ENCODE measurements around the gene CD46. TPM values are rescaled to one million over a fixed set of nuclear protein-coding genes. Genes with fewer than 3 reads are reported as not detected.

The CD46 gene
- 100 to 1,000 TPM; 262 to 391 (median 286) TPM for total RNA-seq

DNA sequence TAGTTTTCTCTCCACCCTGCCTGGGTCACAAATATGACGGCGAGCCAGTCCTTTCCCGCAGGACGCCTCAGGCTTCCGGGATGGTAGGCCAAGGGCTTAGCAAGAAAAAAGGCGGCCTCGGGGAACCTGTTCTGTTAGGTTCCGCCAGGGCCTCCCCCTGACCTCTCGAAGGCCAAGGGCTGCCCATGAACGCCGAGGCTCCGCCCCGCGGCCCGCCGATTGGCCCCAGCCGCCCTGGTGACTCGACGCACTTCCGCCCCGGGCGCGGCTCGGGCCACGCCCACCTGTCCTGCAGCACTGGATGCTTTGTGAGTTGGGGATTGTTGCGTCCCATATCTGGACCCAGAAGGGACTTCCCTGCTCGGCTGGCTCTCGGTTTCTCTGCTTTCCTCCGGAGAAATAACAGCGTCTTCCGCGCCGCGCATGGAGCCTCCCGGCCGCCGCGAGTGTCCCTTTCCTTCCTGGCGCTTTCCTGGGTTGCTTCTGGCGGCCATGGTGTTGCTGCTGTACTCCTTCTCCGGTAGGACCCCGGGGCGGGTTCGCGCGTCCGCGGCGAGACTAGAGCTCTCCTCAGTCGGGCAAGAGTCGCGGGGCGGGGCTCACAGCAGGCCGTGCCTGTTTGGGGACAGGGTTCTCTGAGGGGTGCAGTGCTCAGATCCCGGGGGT lies at the start of gene CD46:
Gene CD46, plus strand, starts transcription at position 265 of the 666 bp plus-strand sequence. Its CDS starts 159 bp downstream, at position 424.
- no peak for TF ChIP-seq CTCF (IDR thresholded peaks at IDR 0.05; ENCODE audit: low read depth)

DNA sequence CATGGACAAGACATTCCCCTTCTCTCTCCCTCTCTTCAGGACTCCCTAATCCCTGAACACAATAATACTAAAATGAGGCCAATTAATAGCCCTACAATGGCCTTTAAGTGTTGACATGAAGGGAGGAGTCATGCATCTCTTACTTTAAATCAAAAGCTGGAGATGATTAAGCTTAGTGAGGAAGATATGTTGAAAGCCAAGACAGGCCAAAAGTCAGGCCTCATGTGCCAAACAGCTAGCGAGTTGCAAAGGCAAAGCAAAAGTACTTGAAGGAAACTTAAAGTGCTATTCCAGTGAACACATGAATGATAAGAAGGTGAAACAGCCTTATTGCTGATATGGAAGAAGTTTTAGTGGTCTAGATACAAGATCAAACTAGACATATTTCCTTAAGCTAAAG lies 49.5 kb upstream of the CD46 start:
- no peak for TF ChIP-seq CTCF (IDR thresholded peaks at IDR 0.05; ENCODE audit: low read depth)

GRCh38 chr1:207703712-207704111 lies 48.1 kb upstream of the CD46 start:
- TF ChIP-seq CTCF (IDR thresholded peaks at IDR 0.05; ENCODE audit: low read depth): no peak

GRCh38 chr1:207711285-207711684 lies 40.6 kb upstream of the CD46 start:
- no peak for TF ChIP-seq CTCF (IDR thresholded peaks at IDR 0.05; ENCODE audit: low read depth)

- TF ChIP-seq CTCF (IDR thresholded peaks at IDR 0.05; ENCODE audit: low read depth): no peak
Observed at GRCh38 chr1:207713529-207713928, 38.3 kb upstream of the CD46 start.

DNA sequence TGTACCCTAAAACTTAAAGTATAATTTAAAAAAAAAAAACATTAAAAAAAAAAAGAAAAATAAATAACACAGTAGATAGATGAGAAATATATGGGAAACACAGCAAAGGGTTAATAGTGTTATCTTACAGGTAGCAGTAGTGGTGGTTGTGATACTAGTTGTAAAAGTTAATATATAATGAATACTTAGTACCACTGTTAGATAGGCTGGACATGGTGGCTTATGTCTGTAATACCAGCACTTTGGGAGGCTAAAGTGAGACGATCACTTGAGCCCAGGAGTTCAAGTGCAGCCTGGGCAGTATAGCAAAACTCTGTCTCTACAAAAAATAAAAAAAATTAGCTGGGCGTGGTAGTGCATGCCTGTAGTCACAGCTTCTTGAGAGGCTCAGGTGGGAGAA lies 32.6 kb upstream of the CD46 start:
- no peak for TF ChIP-seq CTCF (IDR thresholded peaks at IDR 0.05; ENCODE audit: low read depth)

DNA sequence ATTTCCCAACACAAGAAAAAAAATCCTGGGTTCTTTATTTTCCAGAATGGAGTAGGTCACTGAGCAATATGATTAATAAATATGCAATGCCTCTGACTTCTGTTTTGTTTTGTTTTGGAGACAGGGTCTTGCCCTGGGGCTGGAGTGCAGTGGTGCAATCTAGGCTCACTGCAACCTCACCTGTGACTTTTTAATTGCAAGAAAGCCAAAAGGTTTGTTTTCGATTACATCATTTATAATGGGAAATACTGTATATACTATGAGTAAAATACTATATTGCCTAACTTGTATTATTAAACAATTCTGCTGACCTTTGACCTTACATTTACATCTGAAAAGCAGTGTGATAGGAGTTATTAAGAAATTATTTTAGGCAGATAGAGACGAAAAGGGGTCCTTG lies 11.6 kb upstream of the CD46 start:
- no peak for TF ChIP-seq CTCF (IDR thresholded peaks at IDR 0.05; ENCODE audit: low read depth)

All from subcutaneous adipose tissue (tissue), 4 donors.